Muscle layer of colon (tissue), 2 donors: ENCODE results near the gene CRYGN.

ENCODE experiments used
- H3K27ac ChIP-seq: one replicate; pipeline ENCODE4 v1.7.0; 2013; ENCODE audit warnings: low read depth, mild to moderate bottlenecking, low read length, moderate library complexity
- H3K27me3 ChIP-seq, 2 donors: one replicate each; pipeline ENCODE4 v1.7.0; 2013; ENCODE audit warnings: low read length in 2 of 2, mild to moderate bottlenecking in 2 of 2; ENCODE audit not compliant: insufficient read depth in 2 of 2, control insufficient read depth in 1 of 2
- H3K36me3 ChIP-seq: one replicate; pipeline ENCODE4 v1.7.0; 2013; ENCODE audit warnings: mild to moderate bottlenecking, low read length; ENCODE audit not compliant: insufficient read depth
- H3K4me1 ChIP-seq: one replicate; pipeline ENCODE4 v1.7.0; 2013; ENCODE audit warnings: mild to moderate bottlenecking, low read length; ENCODE audit not compliant: insufficient read depth
- H3K4me3 ChIP-seq, 2 donors: one replicate each; pipeline ENCODE4 v1.7.0; 2013; ENCODE audit warnings: low read length in 2 of 2, low read depth in 1 of 2, mild to moderate bottlenecking in 1 of 2, moderate library complexity in 1 of 2
- H3K9ac ChIP-seq: one replicate; pipeline ENCODE4 v1.7.0; 2013; ENCODE audit warnings: low read length
- H3K9me3 ChIP-seq: one replicate; pipeline ENCODE4 v1.7.0; 2013; ENCODE audit warnings: mild to moderate bottlenecking, low read length
- donor health status: abdominal sarcoma.
- donor health status: Adenocarcinoma of cecum.

CRYGN gene

DNA sequence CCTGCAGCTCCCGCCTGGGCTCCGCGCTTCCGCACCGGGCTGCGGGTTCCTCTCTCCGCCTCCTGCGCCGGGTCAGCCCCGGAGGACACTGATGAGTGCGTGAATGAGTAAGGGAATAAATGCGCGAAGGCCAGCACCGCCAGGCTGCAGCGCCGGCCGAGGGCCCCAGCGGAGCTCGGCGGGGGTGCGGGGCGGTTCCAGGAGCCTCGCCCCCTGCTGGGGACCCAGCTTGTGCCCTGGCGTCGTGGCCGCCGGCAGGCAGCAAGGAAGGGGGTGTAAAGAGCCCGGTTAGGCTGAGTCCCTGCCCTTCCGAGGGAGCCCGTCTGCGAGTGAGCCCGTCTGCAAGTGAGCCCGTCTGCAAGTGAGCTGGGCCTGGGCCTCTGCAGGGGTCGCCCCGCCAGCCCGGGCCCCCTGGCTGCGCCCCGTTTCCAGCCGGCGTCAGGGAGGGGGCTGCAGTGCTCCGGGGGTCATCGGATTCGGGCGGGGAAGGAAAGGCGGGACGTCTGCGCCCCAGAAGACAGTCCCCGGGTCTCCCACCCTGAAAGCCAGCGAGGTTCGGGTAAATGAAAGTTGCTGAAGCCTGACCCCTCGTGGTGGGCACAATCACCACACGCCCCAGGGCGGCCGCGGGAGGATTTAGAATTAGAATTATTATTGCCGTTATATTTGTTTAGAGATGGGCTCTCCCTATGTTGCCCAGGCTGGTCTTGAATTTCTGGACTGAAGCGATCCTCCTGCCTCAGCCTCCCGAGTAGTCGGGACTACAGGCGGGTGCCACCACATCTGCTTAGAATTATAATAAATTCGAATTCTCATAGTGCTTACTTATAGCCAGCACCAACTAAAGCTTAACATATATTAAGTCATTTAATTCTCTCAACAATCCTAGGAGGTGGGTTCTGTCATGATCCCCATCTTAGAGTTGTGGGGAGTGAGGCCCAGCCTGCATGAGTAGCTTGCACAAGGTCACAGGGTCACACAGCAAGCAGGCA, 8.6 kb upstream of the CRYGN start:
- H3K9me3 ChIP-seq, result no peaks in the 10 kb centered on the region
- H3K27me3 ChIP-seq, result no peaks in the 10 kb centered on the region
- H3K4me3 ChIP-seq, result peak overlapping the region; percentile 56 to 67
- H3K36me3 ChIP-seq, result no peaks in the 10 kb centered on the region
- H3K4me1 ChIP-seq, result no peaks in the 10 kb centered on the region
- no peak overlapping the region for H3K9ac ChIP-seq
- H3K27ac ChIP-seq, result peak overlapping the region; percentile 91

DNA sequence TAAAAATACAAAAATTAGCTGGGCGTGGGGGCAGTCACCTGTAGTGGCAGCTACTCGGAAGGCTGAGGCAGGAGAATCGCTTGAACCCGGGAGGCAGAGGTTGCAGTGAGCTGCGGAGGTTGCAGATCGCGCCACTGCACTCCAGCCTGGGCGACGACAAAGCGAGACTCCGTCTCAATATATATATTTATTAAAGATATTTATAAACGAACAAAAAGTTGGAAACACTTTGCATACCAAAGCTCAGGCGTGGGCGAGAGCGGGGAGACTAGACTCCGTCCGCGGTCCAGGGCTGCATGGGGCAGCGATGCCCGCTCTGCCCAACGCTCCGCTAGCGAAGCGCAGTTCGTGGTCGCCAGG, 7.9 kb upstream of the CRYGN start:
- Histone ChIP-seq H3K27ac (peak overlapping the region; percentile 91), H3K36me3 (no peaks in the 10 kb centered on the region), H3K9me3 (no peaks in the 10 kb centered on the region), H3K4me3 (peak overlapping the region; percentile 56 to 67), H3K9ac (no peak overlapping the region), H3K27me3 (no peaks in the 10 kb centered on the region), H3K4me1 (no peaks in the 10 kb centered on the region)

DNA sequence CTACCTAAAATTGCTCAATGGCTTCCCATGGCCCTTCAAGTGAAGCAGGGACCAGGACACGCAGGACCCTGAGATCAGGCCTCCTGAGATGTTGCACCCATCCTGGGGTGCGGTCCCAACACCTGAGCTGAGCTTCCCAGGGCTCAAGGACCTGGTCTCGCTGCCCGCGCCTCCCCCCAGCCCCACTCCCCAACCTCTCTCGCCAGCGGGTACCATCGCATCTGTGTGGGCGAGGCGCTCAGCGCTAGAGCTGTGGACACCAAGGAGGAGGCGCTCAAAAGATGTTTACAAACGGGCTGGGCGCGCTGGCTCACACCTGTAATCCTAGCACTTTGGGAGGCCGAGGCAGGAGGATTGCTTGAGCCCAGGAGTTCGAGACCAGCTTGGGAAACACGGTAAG, 7.4 kb upstream of the CRYGN start:
- Histone ChIP-seq H3K27me3 (no peaks in the 10 kb centered on the region), H3K9ac (no peak overlapping the region), H3K4me3 (no peak overlapping the region), H3K27ac (no peak overlapping the region), H3K36me3 (no peaks in the 10 kb centered on the region), H3K4me1 (no peaks in the 10 kb centered on the region), H3K9me3 (no peaks in the 10 kb centered on the region)

DNA sequence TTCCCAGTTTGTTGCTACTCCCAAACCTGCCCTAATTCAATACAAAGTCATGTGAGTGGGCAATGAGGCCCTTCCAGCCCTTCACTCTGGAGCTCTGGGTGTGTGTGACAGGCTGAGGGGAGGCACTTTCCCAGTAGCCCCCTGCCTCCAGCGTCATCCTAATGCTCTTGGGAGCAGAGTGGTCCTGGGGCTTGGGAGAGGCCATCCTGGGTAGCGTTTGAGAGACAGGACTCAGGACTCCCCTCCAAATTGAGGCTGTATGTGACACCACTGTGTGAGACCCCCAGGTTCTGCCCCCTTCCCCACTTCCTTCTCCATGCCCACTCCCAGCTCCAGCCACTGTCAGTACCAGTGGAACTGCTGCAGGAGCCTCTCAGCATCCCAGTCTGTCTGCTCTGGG, 6.5 kb upstream of the CRYGN start:
- H3K27me3 ChIP-seq, result no peaks in the 10 kb centered on the region
- peaks cover 6% of the 10 kb centered on the region for H3K4me1 ChIP-seq
- no peak overlapping the region for H3K27ac ChIP-seq
- H3K9ac ChIP-seq, result no peak overlapping the region
- no peak overlapping the region for H3K4me3 ChIP-seq
- H3K36me3 ChIP-seq, result no peaks in the 10 kb centered on the region
- H3K9me3 ChIP-seq, result no peaks in the 10 kb centered on the region

DNA sequence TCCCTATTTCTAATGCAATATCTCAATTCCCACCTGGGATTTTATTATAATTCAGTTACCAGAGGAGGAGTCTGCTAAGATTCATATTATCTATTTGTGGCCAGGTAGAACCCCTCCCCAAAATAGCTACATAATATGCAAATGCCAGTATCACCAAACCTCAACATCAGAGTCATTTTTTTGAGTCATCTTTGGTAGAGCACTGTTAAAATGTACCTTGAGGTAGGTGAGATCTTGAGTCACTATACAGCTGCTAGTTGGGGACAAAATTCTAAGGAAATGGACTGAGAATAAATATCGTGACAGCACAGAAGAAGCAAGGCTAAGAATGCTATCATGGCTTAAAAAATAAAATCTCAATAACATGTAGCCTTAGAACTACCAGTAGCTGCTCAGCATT, 4.7 kb upstream of the CRYGN start:
- Histone ChIP-seq H3K9ac (no peak overlapping the region), H3K4me1 (peaks cover 19% of the 10 kb centered on the region), H3K9me3 (no peaks in the 10 kb centered on the region), H3K36me3 (no peaks in the 10 kb centered on the region), H3K27me3 (no peaks in the 10 kb centered on the region), H3K27ac (no peak overlapping the region), H3K4me3 (no peak overlapping the region)

DNA sequence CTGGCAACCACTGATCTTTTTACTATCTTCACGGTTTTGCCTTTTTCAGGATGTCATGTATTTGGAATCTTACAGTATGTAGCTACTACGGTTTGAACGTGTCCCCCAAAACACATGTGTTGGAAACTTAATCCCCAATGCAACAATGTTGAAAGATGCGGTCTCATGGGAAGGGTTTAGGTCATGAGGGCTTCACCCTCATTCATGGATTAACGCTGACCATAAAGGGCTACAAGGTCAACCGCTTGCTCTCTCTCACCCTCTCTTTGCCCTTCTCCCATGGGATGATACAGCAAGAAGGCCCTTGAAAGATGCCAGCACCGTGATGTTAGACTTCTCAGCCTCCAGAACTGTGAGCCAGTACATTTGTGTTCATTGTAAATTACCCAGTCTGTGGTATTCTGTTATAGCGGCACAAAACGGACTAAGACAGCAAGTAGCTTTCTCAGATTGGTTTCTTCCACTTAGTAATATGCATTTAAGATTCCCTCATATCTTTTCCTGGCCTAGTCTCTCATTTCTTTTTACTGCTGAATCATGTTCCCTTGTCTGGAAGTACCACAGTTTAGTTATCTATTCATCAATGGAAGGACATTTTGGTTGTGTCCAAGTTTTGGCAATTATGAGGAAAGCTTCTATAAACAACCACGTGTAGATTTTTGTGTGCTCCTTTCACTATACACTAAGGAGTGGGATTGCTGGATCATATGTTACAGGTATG, 3.0 kb upstream of the CRYGN start:
- Histone ChIP-seq H3K9ac (no peak overlapping the region), H3K9me3 (no peaks in the 10 kb centered on the region), H3K4me1 (peaks cover 19% of the 10 kb centered on the region), H3K36me3 (no peaks in the 10 kb centered on the region), H3K4me3 (no peak overlapping the region), H3K27ac (no peak overlapping the region), H3K27me3 (no peaks in the 10 kb centered on the region)

DNA sequence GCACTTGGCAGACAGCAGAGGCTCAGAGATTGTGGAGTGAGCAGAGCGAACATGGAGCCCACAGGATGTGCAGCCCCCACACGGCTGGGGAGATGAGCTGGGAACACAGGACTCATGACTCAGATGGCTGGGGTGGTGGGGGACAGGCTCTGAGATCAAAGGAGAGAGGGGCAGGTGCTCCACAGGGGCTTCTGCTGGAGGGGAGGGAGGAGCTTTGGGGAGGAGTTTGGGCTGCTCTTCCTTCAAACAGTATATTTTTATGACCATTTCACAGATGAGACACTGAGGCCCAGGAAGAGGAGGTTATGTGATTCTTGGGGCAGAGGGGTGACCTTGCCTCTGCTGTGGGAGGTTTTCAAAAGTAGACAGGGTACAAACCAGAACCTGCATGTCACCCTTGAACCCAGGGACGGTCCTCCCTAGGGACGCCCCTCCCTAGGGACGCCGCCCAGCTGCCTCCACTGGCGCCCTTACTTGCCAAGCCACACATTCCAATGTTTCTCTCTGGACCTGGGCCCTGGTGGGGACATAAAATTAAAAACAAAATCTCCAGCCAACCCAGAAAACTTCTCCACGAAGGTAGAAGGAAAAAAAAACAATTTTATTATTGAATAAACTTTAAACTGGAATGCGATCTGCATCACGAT, 981 bp upstream of the CRYGN start:
- Histone ChIP-seq H3K4me3 (no peak overlapping the region), H3K27ac (peak overlapping the region; percentile 14), H3K36me3 (no peaks in the 10 kb centered on the region), H3K27me3 (no peaks in the 10 kb centered on the region), H3K4me1 (peaks cover 35% of the 10 kb centered on the region), H3K9me3 (no peaks in the 10 kb centered on the region), H3K9ac (no peak overlapping the region)

DNA sequence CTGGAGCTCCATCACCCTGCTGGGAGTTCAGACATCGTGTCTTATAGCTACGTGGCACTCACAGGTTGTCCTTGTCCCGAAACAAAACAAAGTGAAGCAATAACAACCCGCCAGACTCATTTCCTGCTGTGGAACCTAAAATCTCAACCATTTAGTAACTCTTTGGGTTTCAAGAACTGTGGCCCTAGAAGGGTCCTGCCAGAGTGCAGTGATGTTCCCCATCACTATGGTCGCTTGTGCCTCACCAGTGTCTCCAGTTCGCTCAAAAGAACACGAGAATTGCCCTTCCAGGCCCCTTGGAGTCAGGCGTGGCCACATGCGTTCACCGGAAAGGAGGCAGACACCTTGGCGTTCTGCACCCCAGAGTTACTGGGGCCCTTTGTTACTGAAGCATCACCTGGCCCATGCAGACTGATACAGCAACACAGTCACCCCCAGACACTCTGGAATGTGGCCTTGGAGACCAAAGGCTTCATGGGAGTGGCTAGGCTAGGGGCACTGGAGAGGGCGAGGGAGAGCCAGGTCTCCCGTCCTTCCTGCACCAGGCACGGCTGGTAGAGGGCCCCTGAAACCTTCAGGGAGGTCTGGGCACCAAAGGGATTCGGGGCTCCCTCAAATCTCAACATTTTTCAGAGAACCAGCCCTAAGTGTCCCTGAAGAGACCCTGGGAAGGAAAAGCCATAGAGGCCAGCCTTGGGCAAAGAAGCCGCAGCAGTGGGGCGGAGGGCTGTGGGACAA, 908 bp downstream of the CRYGN start:
- peak overlapping the region in 1 of 2 donors; percentile 39 for H3K4me3 ChIP-seq
- H3K27me3 ChIP-seq, result no peaks in the 10 kb centered on the region
- H3K36me3 ChIP-seq, result no peaks in the 10 kb centered on the region
- H3K9ac ChIP-seq, result no peak overlapping the region
- H3K9me3 ChIP-seq, result no peaks in the 10 kb centered on the region
- H3K4me1 ChIP-seq, result peaks cover 35% of the 10 kb centered on the region
- no peak overlapping the region for H3K27ac ChIP-seq

DNA sequence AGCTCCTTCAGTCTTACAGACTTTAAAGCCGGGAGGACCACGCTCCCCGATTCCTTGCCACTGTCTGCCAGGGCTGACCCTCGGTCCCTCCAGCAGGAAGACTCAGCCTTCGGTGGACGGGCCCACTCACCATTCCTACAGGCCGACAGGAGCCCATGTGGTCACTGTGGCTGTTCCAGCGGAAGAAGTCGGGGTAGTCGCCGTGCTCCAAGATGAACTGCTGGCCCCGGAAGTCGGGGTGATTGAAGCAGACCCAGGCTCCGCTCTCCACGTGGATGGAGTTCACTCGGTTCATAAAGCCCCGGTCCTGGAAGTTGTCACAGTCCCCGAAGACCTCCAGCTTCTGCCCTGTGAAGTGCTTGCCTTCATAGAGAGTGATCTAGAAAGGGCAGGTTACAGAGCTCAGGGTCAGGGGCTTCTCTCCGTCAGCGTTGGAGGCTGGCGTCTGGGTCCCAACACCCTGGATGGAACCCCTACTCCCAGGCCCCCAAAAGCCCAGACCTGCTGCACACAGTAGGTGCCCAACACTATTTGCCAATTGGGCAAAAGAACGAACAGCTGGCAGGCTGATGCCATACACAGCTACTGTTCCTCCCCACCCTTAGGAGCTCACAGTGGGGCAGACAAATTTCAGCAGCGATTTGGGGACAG, 1.9 kb downstream of the CRYGN start:
- no peaks in the 10 kb centered on the region for H3K36me3 ChIP-seq
- no peak overlapping the region for H3K4me3 ChIP-seq
- peaks cover 35% of the 10 kb centered on the region for H3K4me1 ChIP-seq
- no peaks in the 10 kb centered on the region for H3K9me3 ChIP-seq
- no peaks in the 10 kb centered on the region for H3K27me3 ChIP-seq
- H3K27ac ChIP-seq, result no peak overlapping the region
- no peak overlapping the region for H3K9ac ChIP-seq

DNA sequence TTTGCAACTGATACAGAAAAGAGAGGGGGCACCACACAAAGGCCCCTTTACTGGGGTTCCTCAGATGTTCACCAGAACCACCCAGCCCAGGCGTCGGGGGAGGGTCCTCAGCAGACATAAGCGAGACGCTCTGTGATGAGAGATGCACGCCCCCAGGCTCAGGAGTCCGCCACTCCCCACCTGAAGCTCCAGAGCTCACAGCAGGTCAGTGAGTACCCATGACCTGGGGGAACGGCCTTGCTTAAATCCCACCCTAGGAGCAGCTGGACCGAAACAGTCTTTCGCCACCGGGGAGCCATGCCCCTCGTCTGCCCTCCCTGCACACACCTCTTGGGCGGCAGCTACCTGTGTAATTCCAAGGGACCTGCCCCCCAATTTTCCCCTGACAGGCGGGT, 2.8 kb downstream of the CRYGN start:
- Histone ChIP-seq H3K4me1 (peaks cover 35% of the 10 kb centered on the region), H3K9me3 (no peaks in the 10 kb centered on the region), H3K9ac (no peak overlapping the region), H3K27ac (peak overlapping the region; percentile 27), H3K27me3 (no peaks in the 10 kb centered on the region), H3K4me3 (no peak overlapping the region), H3K36me3 (no peaks in the 10 kb centered on the region)
